ENCODE data around the gene PPP2R5C.

GRCh38 chr14:101796016-101796415, 34.5 kb downstream of the PPP2R5C start:
- TF ChIP-seq ZNF510 (tag by site-specific recombination; IDR thresholded peaks at IDR 0.05; ENCODE audit: insufficient replicate concordance): no peak
- no peak for TF ChIP-seq CTCF (tag by site-specific recombination; IDR thresholded peaks at IDR 0.05)
- no peak for TF ChIP-seq ZNF311 (tag by site-specific recombination; IDR thresholded peaks at IDR 0.05; ENCODE audit: borderline replicate concordance)
- no peak for TF ChIP-seq TSHZ1 (tag by site-specific recombination; IDR thresholded peaks at IDR 0.05; ENCODE audit: borderline replicate concordance)
- TF ChIP-seq, protein P1, sequence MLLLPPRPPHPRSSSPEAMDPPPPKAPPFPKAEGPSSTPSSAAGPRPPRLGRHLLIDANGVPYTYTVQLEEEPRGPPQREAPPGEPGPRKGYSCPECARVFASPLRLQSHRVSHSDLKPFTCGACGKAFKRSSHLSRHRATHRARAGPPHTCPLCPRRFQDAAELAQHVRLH (tag by site-specific recombination; IDR thresholded peaks at IDR 0.05): no peak
- TF ChIP-seq ZNF324 (tag by site-specific recombination; IDR thresholded peaks at IDR 0.05): no peak
- no peak for TF ChIP-seq ZBTB44 (tag by site-specific recombination; IDR thresholded peaks at IDR 0.05)

Data from HEK293 (cell line).